ENCODE measurements around the gene C16orf86.
A peak's percentile ranks its signal among the peaks of the same experiment; 100 is the strongest.

The C16orf86 gene

GRCh38 chr16:67699265-67699664, 32.7 kb downstream of the C16orf86 start:
- DNase-seq, result no peak

GRCh38 chr16:67701420-67701819, 34.8 kb downstream of the C16orf86 start:
- DNase-seq, result no peak

GRCh38 chr16:67702130-67702529, 35.5 kb downstream of the C16orf86 start:
- DNase-seq, result no peak

GRCh38 chr16:67703626-67704025, 37.0 kb downstream of the C16orf86 start:
- no peak for DNase-seq

GRCh38 chr16:67704110-67704509, 37.5 kb downstream of the C16orf86 start:
- no peak for DNase-seq

GRCh38 chr16:67707210-67707609, 40.6 kb downstream of the C16orf86 start:
- no peak for DNase-seq

GRCh38 chr16:67707790-67708189, 41.2 kb downstream of the C16orf86 start:
- DNase-seq, result no peak

GRCh38 chr16:67708368-67708771, 41.8 kb downstream of the C16orf86 start:
- DNase-seq, result no peak

GRCh38 chr16:67709050-67709449, 42.4 kb downstream of the C16orf86 start:
- DNase-seq, result no peak

- no peak for DNase-seq
These were observed 44.0 kb downstream of the C16orf86 start for GRCh38 chr16:67710607-67711006.

GRCh38 chr16:67713647-67714273, 47.1 kb downstream of the C16orf86 start:
- DNase-seq, result peak; percentile 95

GRCh38 chr16:67714522-67714921, 47.9 kb downstream of the C16orf86 start:
- DNase-seq, result peak; percentile 22

GRCh38 chr16:67716097-67716496, 49.5 kb downstream of the C16orf86 start:
- DNase-seq, result no peak

All from MV-4-11 (cell line).